K562 (cell line): Measurements from ENCODE around the gene HPCAL1.
A peak's percentile ranks its signal among the peaks of the same experiment; 100 is the strongest.

Experiments
- EP300 ChIP-seq: IDR thresholded peaks from 2 replicates; pipeline ENCODE4 v1.6.1; 2012; ENCODE audit warnings: low read length, improper control_type of control experiment
- ESRRA ChIP-seq: fragments of 450-650 bp; IDR thresholded peaks from 2 replicates; pipeline ENCODE4 v1.6.1; 2014; ENCODE audit warnings: low read depth, mild to moderate bottlenecking, moderate library complexity, borderline replicate concordance
- ID3 ChIP-seq, 2 experiments: fragments of 250-450 bp in 1 of 2; fragments of 450-650 bp in 1 of 2; sonication (Bioruptor Pico) in 1 of 2; IDR thresholded peaks; 2 replicates each; pipeline versions ENCODE4 v1.6.1 to v1.8.0; 2016 to 2021; ENCODE audit warnings: mild to moderate bottlenecking in 2 of 2, moderate library complexity in 2 of 2, missing compliant biosample characterization in 1 of 2, missing genetic modification characterization in 1 of 2
- MEF2A ChIP-seq: IDR thresholded peaks from 2 replicates; pipeline ENCODE4 v1.6.1; 2011; ENCODE audit warnings: low read depth, mild to moderate bottlenecking, low read length, moderate library complexity; ENCODE audit not compliant: control insufficient read depth
- ZNF140 ChIP-seq: fragments of 250-450 bp; sonication (Bioruptor Pico); IDR thresholded peaks from 2 replicates; pipeline ENCODE4 v1.8.0; 2021; ENCODE audit warnings: moderate library complexity, mild to moderate bottlenecking, inconsistent platforms
- TF ChIP-seq, protein P1 (sequence below), 3 experiments: IDR thresholded peaks in 2 of 3; conservative IDR thresholded peaks in 1 of 3; 2 replicates each; pipeline ENCODE4 v1.5.1; 2011 to 2012; ENCODE audit warnings: low read length in 3 of 3, mild to moderate bottlenecking in 3 of 3, control low read depth in 2 of 3, improper control_type of control experiment in 1 of 3, inconsistent platforms in 1 of 3, low read depth in 1 of 3, mixed read lengths in 1 of 3, moderate library complexity in 1 of 3; ENCODE audit not compliant: insufficient read depth in 2 of 3
- TF ChIP-seq, protein P2 (sequence below): fragments of 150-350 bp; conservative IDR thresholded peaks from 2 replicates; pipeline ENCODE4 v1.6.1; 2014; ENCODE audit warnings: low read length
- TF ChIP-seq, protein P3 (sequence below): sonication (generic); formaldehyde crosslinking; IDR thresholded peaks from 2 replicates; pipeline ENCODE4 v1.9.0; 2022; ENCODE audit warnings: mild to moderate bottlenecking, missing genetic modification reagents

DNA sequence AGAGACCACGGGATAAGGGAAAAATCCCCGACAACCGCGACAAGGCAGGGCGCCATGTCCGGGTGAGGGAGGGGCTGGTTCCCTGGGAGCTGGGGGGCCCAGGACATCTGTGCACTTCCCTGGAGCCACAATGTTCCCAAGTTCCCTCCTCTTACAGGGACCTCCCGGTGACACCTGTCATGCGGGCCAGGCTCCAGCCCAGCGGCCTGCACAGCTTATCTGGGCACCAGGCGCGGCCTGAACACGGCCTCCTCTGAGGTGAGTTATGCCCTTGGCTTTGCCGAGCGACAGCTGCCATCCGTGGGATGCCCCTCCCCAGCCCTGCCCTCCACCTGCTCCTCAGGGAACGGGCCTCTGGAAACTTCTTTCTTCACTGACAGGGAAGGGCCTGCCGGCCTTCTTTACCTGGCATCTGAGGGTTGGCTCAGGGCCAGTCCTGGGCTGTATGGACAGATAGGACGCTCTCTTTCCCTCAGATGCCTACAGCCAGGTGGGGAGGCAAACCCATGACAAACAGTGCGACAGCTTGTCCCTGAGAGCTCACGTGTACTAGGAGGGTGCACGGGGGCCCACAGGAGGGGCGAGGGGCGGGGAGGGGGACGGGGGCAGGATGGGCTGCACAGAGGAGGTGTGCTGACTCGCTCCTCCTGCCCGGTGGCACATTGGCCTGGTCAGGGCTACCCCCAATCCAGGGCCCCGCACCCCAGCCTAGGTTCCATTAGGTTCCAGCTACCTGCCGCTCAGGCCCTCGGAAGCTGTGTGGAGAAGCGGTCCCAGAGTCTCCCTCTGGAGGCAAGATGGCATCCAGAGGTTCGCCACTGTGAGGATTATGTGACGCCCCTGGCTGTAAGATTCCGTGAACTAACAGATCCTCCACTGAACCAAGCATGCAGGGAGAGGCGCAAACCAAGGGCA, 34.9 kb upstream of the HPCAL1 start:
- TF ChIP-seq ESRRA (no peak), ID3 (CRISPR knock-in tag; IDR thresholded peaks at IDR 0.05) (no peak), ID3 (tag; IDR thresholded peaks at IDR 0.05) (no peak), ZNF140 (no peak), MEF2A (no peak), EP300 (no peak)
- TF ChIP-seq, protein P1, sequence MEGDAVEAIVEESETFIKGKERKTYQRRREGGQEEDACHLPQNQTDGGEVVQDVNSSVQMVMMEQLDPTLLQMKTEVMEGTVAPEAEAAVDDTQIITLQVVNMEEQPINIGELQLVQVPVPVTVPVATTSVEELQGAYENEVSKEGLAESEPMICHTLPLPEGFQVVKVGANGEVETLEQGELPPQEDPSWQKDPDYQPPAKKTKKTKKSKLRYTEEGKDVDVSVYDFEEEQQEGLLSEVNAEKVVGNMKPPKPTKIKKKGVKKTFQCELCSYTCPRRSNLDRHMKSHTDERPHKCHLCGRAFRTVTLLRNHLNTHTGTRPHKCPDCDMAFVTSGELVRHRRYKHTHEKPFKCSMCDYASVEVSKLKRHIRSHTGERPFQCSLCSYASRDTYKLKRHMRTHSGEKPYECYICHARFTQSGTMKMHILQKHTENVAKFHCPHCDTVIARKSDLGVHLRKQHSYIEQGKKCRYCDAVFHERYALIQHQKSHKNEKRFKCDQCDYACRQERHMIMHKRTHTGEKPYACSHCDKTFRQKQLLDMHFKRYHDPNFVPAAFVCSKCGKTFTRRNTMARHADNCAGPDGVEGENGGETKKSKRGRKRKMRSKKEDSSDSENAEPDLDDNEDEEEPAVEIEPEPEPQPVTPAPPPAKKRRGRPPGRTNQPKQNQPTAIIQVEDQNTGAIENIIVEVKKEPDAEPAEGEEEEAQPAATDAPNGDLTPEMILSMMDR (IDR thresholded peaks at IDR 0.05 in 2 of 3, conservative IDR thresholded peaks at IDR 0.05 in 1 of 3; ENCODE audit: insufficient read depth in 2 of 3, low read depth in 1 of 3, low read length in 3 of 3): peak in 2 of 3 experiments; percentile 29 to 36; a peak in 3 of 6 replicates
- TF ChIP-seq, protein P2, sequence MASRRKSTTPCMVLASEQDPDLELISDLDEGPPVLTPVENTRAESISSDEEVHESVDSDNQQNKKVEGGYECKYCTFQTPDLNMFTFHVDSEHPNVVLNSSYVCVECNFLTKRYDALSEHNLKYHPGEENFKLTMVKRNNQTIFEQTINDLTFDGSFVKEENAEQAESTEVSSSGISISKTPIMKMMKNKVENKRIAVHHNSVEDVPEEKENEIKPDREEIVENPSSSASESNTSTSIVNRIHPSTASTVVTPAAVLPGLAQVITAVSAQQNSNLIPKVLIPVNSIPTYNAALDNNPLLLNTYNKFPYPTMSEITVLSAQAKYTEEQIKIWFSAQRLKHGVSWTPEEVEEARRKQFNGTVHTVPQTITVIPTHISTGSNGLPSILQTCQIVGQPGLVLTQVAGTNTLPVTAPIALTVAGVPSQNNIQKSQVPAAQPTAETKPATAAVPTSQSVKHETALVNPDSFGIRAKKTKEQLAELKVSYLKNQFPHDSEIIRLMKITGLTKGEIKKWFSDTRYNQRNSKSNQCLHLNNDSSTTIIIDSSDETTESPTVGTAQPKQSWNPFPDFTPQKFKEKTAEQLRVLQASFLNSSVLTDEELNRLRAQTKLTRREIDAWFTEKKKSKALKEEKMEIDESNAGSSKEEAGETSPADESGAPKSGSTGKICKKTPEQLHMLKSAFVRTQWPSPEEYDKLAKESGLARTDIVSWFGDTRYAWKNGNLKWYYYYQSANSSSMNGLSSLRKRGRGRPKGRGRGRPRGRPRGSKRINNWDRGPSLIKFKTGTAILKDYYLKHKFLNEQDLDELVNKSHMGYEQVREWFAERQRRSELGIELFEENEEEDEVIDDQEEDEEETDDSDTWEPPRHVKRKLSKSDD: no peak
- TF ChIP-seq, protein P3, sequence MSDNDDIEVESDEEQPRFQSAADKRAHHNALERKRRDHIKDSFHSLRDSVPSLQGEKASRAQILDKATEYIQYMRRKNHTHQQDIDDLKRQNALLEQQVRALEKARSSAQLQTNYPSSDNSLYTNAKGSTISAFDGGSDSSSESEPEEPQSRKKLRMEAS: no peak
